ENCODE measurements around the gene NF1. TPM values are rescaled to one million over a fixed set of nuclear protein-coding genes. Genes with fewer than 3 reads are reported as not detected.
"Not testable (repeated sequence)": the region's sequence is repeated elsewhere in the genome, so short reads cannot be mapped to it uniquely, and the experiment has no call there.

Gene NF1
- 37.1 TPM for total RNA-seq
- long read RNA-seq, partial matches to known transcripts, result 1 of 2 reads
- long read RNA-seq, other reads (novel, unspliced or antisense), result 0 of 2 reads

- DNase-seq (ENCODE audit: missing footprints) (peak; percentile 98), ATAC-seq (peak; percentile 98)
- intact Hi-C loops (cut with DNase I), result loop anchor here (5.0 to 10.0 kb wide), 2 partner anchors 82 to 110 kb away; no protein-coding TSS in a partner anchor
Measured at GRCh38 chr17:31094600-31095235, at the start of gene NF1. NF1 (plus strand) TSS chr17:31094977; CDS start chr17:31095310, 333 bp downstream.

GRCh38 chr17:31046856-31047425 lies 47.8 kb upstream of the NF1 start:
- intact Hi-C loops (cut with DNase I); DNase-seq (ENCODE audit: missing footprints); ATAC-seq: not testable (repeated sequence)

- intact Hi-C loops (cut with DNase I), result no loop called here
- no peak for DNase-seq (ENCODE audit: missing footprints)
- no peak for ATAC-seq
Measured at GRCh38 chr17:31048142-31048541, 46.6 kb upstream of the NF1 start.

- ATAC-seq (no peak), DNase-seq (ENCODE audit: missing footprints) (no peak)
- intact Hi-C loops (cut with DNase I), result no loop called here
Measured at GRCh38 chr17:31048780-31049179, 46.0 kb upstream of the NF1 start.

GRCh38 chr17:31050948-31051347 lies 43.8 kb upstream of the NF1 start:
- intact Hi-C loops (cut with DNase I), result no loop called here
- no peak for ATAC-seq
- DNase-seq (ENCODE audit: missing footprints), result no peak

GRCh38 chr17:31051506-31051905 lies 43.3 kb upstream of the NF1 start:
- DNase-seq (ENCODE audit: missing footprints) (no peak), ATAC-seq (no peak)
- intact Hi-C loops (cut with DNase I), result no loop called here

GRCh38 chr17:31052187-31052889 lies 42.4 kb upstream of the NF1 start:
- ATAC-seq (peak; percentile 92), DNase-seq (ENCODE audit: missing footprints) (no peak)
- intact Hi-C loops (cut with DNase I), result no loop called here

GRCh38 chr17:31053071-31053470 lies 41.7 kb upstream of the NF1 start:
- no peak for ATAC-seq
- intact Hi-C loops (cut with DNase I), result no loop called here
- no peak for DNase-seq (ENCODE audit: missing footprints)

GRCh38 chr17:31054761-31055160 lies 40.0 kb upstream of the NF1 start:
- DNase-seq (ENCODE audit: missing footprints) (no peak), ATAC-seq (no peak)
- intact Hi-C loops (cut with DNase I), result no loop called here

- ATAC-seq (no peak), DNase-seq (ENCODE audit: missing footprints) (no peak)
- intact Hi-C loops (cut with DNase I), result no loop called here
Measured at GRCh38 chr17:31058976-31059375, 35.8 kb upstream of the NF1 start.

GRCh38 chr17:31060791-31061550 lies 33.8 kb upstream of the NF1 start:
- ATAC-seq (no peak), DNase-seq (ENCODE audit: missing footprints) (no peak)
- intact Hi-C loops (cut with DNase I), result no loop called here

- DNase-seq (ENCODE audit: missing footprints) (no peak), ATAC-seq (no peak)
- intact Hi-C loops (cut with DNase I), result no loop called here
Measured at GRCh38 chr17:31061678-31062077, 33.1 kb upstream of the NF1 start.

- no peak for DNase-seq (ENCODE audit: missing footprints)
- intact Hi-C loops (cut with DNase I), result no loop called here
- ATAC-seq, result no peak
Measured at GRCh38 chr17:31062346-31062745, 32.4 kb upstream of the NF1 start.

GRCh38 chr17:31064707-31065106 lies 30.1 kb upstream of the NF1 start:
- DNase-seq (ENCODE audit: missing footprints) (no peak), ATAC-seq (no peak)
- intact Hi-C loops (cut with DNase I), result no loop called here

- no peak for DNase-seq (ENCODE audit: missing footprints)
- peak; percentile 20 for ATAC-seq
- intact Hi-C loops (cut with DNase I), result no loop called here
Measured at GRCh38 chr17:31067691-31068184, 27.0 kb upstream of the NF1 start.

- ATAC-seq (no peak), DNase-seq (ENCODE audit: missing footprints) (no peak)
- intact Hi-C loops (cut with DNase I), result no loop called here
Measured at GRCh38 chr17:31068291-31068690, 26.5 kb upstream of the NF1 start.

GRCh38 chr17:31072186-31072585 lies 22.6 kb upstream of the NF1 start:
- ATAC-seq, result no peak

GRCh38 chr17:31073411-31073810 lies 21.4 kb upstream of the NF1 start:
- no peak for ATAC-seq
- no peak for DNase-seq (ENCODE audit: missing footprints)
- intact Hi-C loops (cut with DNase I), result no loop called here

More at GRCh38 chr17:31072186-31072585, 22.6 kb upstream of the NF1 start:
- intact Hi-C loops (cut with DNase I), result no loop called here
- no peak for DNase-seq (ENCODE audit: missing footprints)

All from Right ventricle myocardium inferior (tissue), 1 donor.